Tibial nerve (tissue), 4 donors: ENCODE data around the gene ST6GALNAC4. TPM values are rescaled to one million over a fixed set of nuclear protein-coding genes. Genes with fewer than 3 reads are reported as not detected.

ENCODE experiments used
- DNase-seq, 2 donors: peaks; one replicate each; pipeline ENCODE4 v3.0.0-alpha.2; 2019; ENCODE audit warnings: low spot score in 2 of 2
- H3K27ac ChIP-seq, 4 donors: fragments of 200-600 bp; sonication (generic) in 3 of 4; one replicate each; pipeline ENCODE4 v1.5.1; 2017 to 2019; ENCODE audit warnings: mild to moderate bottlenecking in 1 of 4
- H3K27me3 ChIP-seq, 2 donors: fragments of 200-600 bp; sonication (generic) in 1 of 2; one replicate each; pipeline versions ENCODE4 v1.5.1 to v1.6.0; 2017 to 2019
- H3K36me3 ChIP-seq, 3 donors: fragments of 200-600 bp; sonication (generic); one replicate each; pipeline ENCODE4 v1.5.1; 2018 to 2019
- H3K4me1 ChIP-seq, 4 donors: fragments of 200-600 bp; sonication (generic) in 3 of 4; one replicate each; pipeline ENCODE4 v1.5.1; 2017 to 2019
- H3K4me3 ChIP-seq, 4 donors: fragments of 200-600 bp; sonication (generic) in 3 of 4; one replicate each; pipeline ENCODE4 v1.5.1; 2017 to 2019; ENCODE audit warnings: mild to moderate bottlenecking in 1 of 4, moderate library complexity in 1 of 4
- H3K9me3 ChIP-seq, 4 donors: fragments of 200-600 bp; sonication (generic) in 3 of 4; one replicate each; pipeline ENCODE4 v1.5.1; 2017 to 2019
- EP300 ChIP-seq, 2 donors: sonication (generic); formaldehyde crosslinking; IDR thresholded peaks; one replicate each; pipeline ENCODE4 v1.6.1; 2017; ENCODE audit warnings: antibody characterized with exemption in 2 of 2, mild to moderate bottlenecking in 1 of 2
- POLR2A ChIP-seq, 2 donors: fragments of 450-650 bp; IDR thresholded peaks; one replicate each; pipeline ENCODE4 v1.6.1; 2017; ENCODE audit warnings: antibody characterized with exemption in 2 of 2, mild to moderate bottlenecking in 2 of 2, moderate library complexity in 2 of 2
- whole genome bisulfite sequencing, 2 donors: methylation state at CpG; one replicate each; pipeline ENCODE4 v1.1.5; 2018; 5-methylcytosine and 5-hydroxymethylcytosine counted together
- total RNA-seq, 4 donors: library from RNA; depleted of rRNA; stranded (reverse); fragments of >200 nt; gene quantifications; one replicate each; pipeline ENCODE4 v1.1.0, GENCODE V29; 2016
- TF ChIP-seq, protein P1 (sequence below), 5 experiments: fragments of 200-600 bp in 3 of 5; fragments of 450-650 bp in 2 of 5; sonication (generic) in 3 of 5; IDR thresholded peaks; one replicate each; pipeline ENCODE4 v1.5.1; 2016 to 2019; ENCODE audit warnings: antibody characterized with exemption in 5 of 5, mild to moderate bottlenecking in 3 of 5, moderate library complexity in 2 of 5

Gene ST6GALNAC4
- total RNA-seq, 4 donors from 2014 or later: 23.9 to 70.5 (median 37.0) TPM

DNA sequence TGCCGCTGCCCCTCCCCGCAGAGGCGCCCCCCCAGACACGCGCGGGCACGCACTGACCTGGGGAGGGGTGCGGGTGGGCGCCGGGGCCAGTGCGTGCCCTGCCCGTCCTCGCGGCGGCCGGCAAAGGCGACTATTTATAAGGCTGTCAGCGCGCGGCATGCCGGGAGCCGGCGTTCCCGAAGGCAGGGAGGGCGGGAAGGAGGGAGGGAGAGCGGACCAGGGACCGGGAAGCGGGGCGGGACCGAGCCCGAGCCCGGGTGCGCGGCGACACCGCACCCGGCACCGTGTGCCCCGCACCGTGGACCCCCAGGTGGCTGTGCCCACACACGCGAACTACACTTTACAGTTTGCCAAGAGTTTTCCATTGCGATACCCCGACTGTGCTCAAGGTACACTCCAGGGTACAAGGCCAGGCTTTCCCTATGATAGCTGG, 39.3 kb downstream of the ST6GALNAC4 start, which contains the start of gene AK1:
AK1 (minus strand) TSS at position 110 of the 433 bp plus-strand sequence. CDS start 3,058 bp downstream, outside the sequence.
- Histone ChIP-seq H3K4me3 (peak within 1 kb of the TSS; percentile 46 to 65 (median 49)), H3K9me3 (no peaks in the 10 kb centered on the region), H3K4me1 (peaks cover 0 to 63% (median 44%) of the 10 kb centered on the region in 4 donors), H3K36me3 (peaks cover 0 to 13% (median 0%) of the 10 kb centered on the region in 3 donors), H3K27ac (peak within 1 kb of the TSS; percentile 68 to 93 (median 82)), H3K27me3 (no peaks in the 10 kb centered on the region)
- DNase-seq: peak; percentile 68 to 72
- TF ChIP-seq, protein P1, sequence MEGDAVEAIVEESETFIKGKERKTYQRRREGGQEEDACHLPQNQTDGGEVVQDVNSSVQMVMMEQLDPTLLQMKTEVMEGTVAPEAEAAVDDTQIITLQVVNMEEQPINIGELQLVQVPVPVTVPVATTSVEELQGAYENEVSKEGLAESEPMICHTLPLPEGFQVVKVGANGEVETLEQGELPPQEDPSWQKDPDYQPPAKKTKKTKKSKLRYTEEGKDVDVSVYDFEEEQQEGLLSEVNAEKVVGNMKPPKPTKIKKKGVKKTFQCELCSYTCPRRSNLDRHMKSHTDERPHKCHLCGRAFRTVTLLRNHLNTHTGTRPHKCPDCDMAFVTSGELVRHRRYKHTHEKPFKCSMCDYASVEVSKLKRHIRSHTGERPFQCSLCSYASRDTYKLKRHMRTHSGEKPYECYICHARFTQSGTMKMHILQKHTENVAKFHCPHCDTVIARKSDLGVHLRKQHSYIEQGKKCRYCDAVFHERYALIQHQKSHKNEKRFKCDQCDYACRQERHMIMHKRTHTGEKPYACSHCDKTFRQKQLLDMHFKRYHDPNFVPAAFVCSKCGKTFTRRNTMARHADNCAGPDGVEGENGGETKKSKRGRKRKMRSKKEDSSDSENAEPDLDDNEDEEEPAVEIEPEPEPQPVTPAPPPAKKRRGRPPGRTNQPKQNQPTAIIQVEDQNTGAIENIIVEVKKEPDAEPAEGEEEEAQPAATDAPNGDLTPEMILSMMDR (IDR thresholded peaks at IDR 0.05): peak in 1 of 5 experiments; percentile 9
- TF ChIP-seq EP300 (IDR thresholded peaks at IDR 0.05) (peak; percentile 28 to 84), POLR2A (IDR thresholded peaks at IDR 0.05) (peak in 1 of 2 donors; percentile 62)
- 0% methylated on average over 3 to 41 of the region's 44 CpGs for WGBS, 2 donors

DNA sequence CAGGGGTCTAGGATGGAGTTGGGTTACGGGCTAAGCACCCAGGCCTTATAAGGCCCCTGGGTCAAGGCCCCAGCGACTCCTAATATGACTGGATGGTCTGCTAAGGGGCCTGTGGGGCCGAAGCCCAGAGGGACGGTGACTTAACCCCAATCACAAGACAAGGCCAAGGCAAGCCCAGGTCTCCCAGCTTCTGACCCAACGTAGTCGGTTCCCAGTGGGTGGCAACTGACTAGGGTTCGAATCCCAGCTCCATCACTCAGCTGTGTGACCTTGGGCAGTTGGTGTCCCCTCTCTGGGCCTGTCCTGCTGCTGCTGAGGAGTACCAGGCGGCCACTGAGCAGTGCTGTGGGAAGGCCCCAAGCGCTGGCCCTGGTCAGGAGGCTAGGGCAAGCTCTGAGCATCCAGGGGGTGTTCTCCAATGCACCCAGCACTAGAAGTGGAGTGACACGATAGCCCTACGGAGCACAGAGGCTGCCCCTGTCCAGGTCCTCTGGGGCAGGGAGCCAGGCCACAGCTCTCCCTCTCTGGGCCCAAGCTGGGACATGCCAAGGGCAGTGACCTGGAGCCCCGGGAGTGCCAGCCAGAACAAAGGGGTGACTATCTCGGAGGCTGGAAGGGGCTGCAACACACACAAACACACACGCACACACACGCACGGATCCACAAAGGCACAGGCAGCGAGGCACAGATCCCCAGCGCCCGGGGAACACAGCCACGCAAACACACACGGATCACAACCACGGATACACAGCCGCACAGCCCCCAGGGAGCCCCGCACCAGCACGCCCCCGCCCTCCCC, 39.9 kb downstream of the ST6GALNAC4 start:
- TF ChIP-seq POLR2A (IDR thresholded peaks at IDR 0.05) (no peak), EP300 (IDR thresholded peaks at IDR 0.05) (no peak)
- TF ChIP-seq, protein P1 (IDR thresholded peaks at IDR 0.05): no peak
- no peak for DNase-seq
- Histone ChIP-seq H3K4me3 (peak overlapping the region; percentile 46 to 65 (median 49)), H3K27me3 (no peaks in the 10 kb centered on the region), H3K4me1 (peaks cover 0 to 63% (median 44%) of the 10 kb centered on the region in 4 donors), H3K36me3 (peaks cover 0 to 15% (median 0%) of the 10 kb centered on the region in 3 donors), H3K27ac (peak overlapping the region; percentile 68 to 93 (median 82)), H3K9me3 (no peaks in the 10 kb centered on the region)
- WGBS, 2 donors: 36 to 39% methylated on average over 10 to 11 of the region's 26 CpGs

DNA sequence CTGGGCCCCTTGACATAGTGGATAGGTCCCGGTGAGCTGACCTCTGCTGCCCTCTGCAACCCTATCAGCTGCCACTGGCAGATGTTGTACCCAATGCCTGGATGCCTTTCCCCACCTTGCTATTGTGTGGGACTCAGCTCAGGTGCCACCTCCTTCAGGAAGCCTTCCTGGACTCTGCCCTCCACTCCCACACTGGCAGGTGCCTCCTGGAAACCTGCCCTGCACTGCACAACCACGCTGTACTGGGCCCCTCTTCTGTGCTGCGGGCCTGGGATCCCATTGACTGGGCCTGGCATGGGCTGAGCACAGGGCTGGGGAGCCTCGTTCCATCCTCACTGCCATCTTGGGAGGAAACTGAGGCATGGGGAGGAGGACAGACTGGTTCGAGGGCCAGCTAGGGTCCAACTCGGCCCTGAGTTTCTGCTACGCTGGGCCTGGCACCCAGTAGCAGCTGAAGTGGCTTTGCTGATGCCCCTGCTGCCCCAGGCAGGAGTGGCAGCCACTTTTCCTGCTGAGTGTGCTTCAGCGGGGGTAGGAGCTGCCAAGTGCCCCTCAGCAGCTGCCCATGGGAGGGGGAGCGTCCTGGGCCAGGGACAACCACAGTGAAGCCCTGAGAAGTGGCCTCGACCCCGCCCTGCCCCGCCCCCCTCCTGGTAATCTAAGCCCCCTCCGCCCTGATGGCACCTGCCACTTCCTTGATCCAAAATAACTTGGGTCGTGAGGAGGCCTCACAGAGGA, 40.6 kb downstream of the ST6GALNAC4 start:
- Histone ChIP-seq H3K4me3 (peak overlapping the region in 1 of 4 donors; percentile 65), H3K27me3 (no peaks in the 10 kb centered on the region), H3K36me3 (peaks cover 0 to 22% (median 0%) of the 10 kb centered on the region in 3 donors), H3K27ac (peak overlapping the region; percentile 65 to 93 (median 82)), H3K4me1 (peaks cover 0 to 63% (median 44%) of the 10 kb centered on the region in 4 donors), H3K9me3 (no peaks in the 10 kb centered on the region)
- DNase-seq: no peak
- no peak for TF ChIP-seq EP300 (IDR thresholded peaks at IDR 0.05)
- no peak for TF ChIP-seq POLR2A (IDR thresholded peaks at IDR 0.05)
- TF ChIP-seq, protein P1 (IDR thresholded peaks at IDR 0.05): no peak
- WGBS, 2 donors: 59 to 61% methylated on average over 10 to 12 of the region's 14 CpGs

DNA sequence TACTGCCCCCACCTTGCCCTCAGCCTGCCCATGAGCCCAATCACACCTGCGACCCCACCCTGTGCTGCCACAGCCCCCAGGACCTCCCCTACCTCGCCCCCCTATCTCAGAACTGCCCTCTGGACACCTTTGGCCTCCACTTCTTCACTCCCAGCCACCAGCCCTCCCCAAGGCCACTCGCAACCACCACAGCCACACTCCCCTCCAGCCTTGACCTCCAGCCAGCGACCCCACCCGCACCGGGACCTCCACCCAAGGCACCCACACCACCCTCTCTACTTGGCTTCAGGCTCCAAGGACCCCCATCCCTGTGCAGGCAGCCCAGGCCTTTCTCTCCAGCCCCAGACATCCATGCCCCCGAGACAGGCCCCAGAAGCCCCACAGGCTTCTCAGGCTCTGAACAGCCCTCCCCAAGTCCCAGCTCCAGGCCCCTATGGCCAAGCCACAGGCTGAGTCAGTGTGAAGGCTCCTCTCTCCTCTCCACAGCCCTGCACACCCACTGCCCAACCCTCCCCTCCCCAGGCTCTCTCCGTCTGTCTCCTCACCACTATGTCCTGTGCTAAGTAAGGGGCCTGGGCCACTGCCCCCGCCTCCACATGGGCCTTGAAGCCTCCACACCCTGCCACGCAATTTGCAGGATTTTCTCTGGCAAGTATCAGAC, 41.4 kb downstream of the ST6GALNAC4 start:
- no peak for TF ChIP-seq EP300 (IDR thresholded peaks at IDR 0.05)
- no peak for TF ChIP-seq POLR2A (IDR thresholded peaks at IDR 0.05)
- TF ChIP-seq, protein P1 (IDR thresholded peaks at IDR 0.05): no peak
- H3K36me3 ChIP-seq: peaks cover 0 to 30% (median 0%) of the 10 kb centered on the region in 3 donors
- H3K27ac ChIP-seq: peak overlapping the region; percentile 34 to 93 (median 82)
- DNase-seq: no peak
- H3K9me3 ChIP-seq: no peaks in the 10 kb centered on the region
- H3K4me1 ChIP-seq: peaks cover 0 to 63% (median 44%) of the 10 kb centered on the region in 4 donors
- WGBS, 2 donors: 56 to 64% methylated on average over 10 of the region's 10 CpGs
- no peak overlapping the region for H3K4me3 ChIP-seq
- H3K27me3 ChIP-seq: no peaks in the 10 kb centered on the region
